GM21447 (cell line): Measurements from ENCODE around the gene WDR12.
"Not testable (repeated sequence)": the region's sequence is repeated elsewhere in the genome, so short reads cannot be mapped to it uniquely, and the experiment has no call there.

Experiments used
- ATAC-seq: cut with Tn5 transposase; IDR thresholded peaks from one replicate; pipeline ENCODE4 v1.9.1; 2021; ENCODE audit not compliant: unreplicated experiment

The WDR12 gene

GRCh38 chr2:202911512-202912341, at the start of gene WDR12, which contains the start of gene CARF:
TSS of gene WDR12 (minus strand) at chr2:202911673. CDS start at chr2:202911476, 197 bp downstream.
TSS of gene CARF (plus strand) at chr2:202912275. CDS start at chr2:202941903, 29,628 bp downstream.
- ATAC-seq, result peak; percentile 77

- ATAC-seq, result no peak
These were observed 49.1 kb upstream of the WDR12 start for GRCh38 chr2:202960524-202960923.

GRCh38 chr2:202950592-202950991, 39.1 kb upstream of the WDR12 start:
- ATAC-seq, result no peak

- ATAC-seq, result not testable (repeated sequence)
These were observed 37.9 kb upstream of the WDR12 start for GRCh38 chr2:202949333-202949732.

GRCh38 chr2:202945497-202945896, 34.0 kb upstream of the WDR12 start:
- no peak for ATAC-seq

- no peak for ATAC-seq
These were observed 33.3 kb upstream of the WDR12 start for GRCh38 chr2:202944816-202945215.

- ATAC-seq, result no peak
These were observed 32.9 kb upstream of the WDR12 start for GRCh38 chr2:202944408-202944807.

GRCh38 chr2:202941771-202942170, 30.3 kb upstream of the WDR12 start:
- no peak for ATAC-seq

GRCh38 chr2:202938960-202939359, 27.5 kb upstream of the WDR12 start:
- no peak for ATAC-seq

GRCh38 chr2:202934456-202934855, 23.0 kb upstream of the WDR12 start:
- ATAC-seq, result no peak

- ATAC-seq, result no peak
These were observed 22.5 kb upstream of the WDR12 start for GRCh38 chr2:202933958-202934357.

GRCh38 chr2:202933139-202933510, 21.7 kb upstream of the WDR12 start:
- no peak for ATAC-seq

GRCh38 chr2:202932425-202933138, 21.1 kb upstream of the WDR12 start:
- ATAC-seq, result no peak

GRCh38 chr2:202918860-202919259, 7.4 kb upstream of the WDR12 start:
- ATAC-seq, result no peak

GRCh38 chr2:202912342-202913201, 1.1 kb upstream of the WDR12 start:
- peak; percentile 55 for ATAC-seq

GRCh38 chr2:202911203-202911511, 316 bp downstream of the WDR12 start:
- no peak for ATAC-seq

- ATAC-seq, result no peak
These were observed 775 bp downstream of the WDR12 start for GRCh38 chr2:202910698-202911097.

- ATAC-seq, result not testable (repeated sequence)
These were observed 1.2 kb downstream of the WDR12 start for GRCh38 chr2:202910250-202910649.

GRCh38 chr2:202909394-202910192, 1.9 kb downstream of the WDR12 start:
- no peak for ATAC-seq

- no peak for ATAC-seq
These were observed 3.3 kb downstream of the WDR12 start for GRCh38 chr2:202908186-202908585.

GRCh38 chr2:202905507-202905906, 6.0 kb downstream of the WDR12 start:
- ATAC-seq, result not testable (repeated sequence)
